Muscle of back (tissue), 11 donors: ENCODE data around the gene KCNA1. TPM values are rescaled to one million over a fixed set of nuclear protein-coding genes. Genes with fewer than 3 reads are reported as not detected.

Source experiments
- DNase-seq, 3 donors: peaks; one replicate each; pipeline versions ENCODE4 v3.0.0 to v3.0.0-alpha.2; 2013
- polyA plus RNA-seq, 10 donors: library from polyadenylated mRNA; unstranded; fragments of 120-200 nt; gene quantifications; one replicate each; pipeline ENCODE4 v1.2.1, GENCODE V29; 2013; ENCODE audit not compliant: insufficient read length in 10 of 10

The KCNA1 gene
- polyA plus RNA-seq, 10 donors: 0.09 to 1.1 (median 0.47) TPM

DNA sequence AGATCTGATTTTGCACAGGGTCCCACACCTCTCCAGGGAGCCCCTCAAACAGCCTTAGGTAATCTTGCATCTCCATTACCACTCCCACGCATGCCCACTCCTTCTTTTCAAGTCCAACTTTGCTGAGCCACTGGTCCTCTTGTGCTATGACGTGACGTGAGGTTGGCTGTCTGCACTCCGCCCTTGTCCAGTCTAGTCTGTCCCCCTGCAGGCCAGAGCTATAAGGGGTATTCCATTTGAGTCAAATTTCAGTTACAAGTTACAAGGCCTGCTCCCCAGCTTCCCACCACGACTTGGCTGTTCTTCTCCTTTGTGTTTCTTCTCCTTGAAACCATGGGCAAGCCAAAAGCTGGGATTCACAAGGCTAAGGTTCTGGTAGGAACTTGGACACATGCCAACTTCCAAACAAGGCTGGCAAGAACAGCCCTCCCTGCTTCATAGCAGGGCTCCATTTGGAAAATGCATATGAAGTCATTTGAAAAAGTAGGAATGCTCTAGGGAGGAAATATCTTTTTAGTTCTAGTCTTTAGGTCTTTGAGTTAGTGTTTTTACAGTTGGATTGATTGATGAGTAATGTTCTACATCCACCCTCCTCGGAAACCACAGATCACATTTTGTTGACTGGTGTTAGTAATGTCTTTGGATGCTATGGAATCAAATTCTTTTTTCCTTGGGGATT lies 49.1 kb downstream of the KCNA1 start:
- DNase-seq: peak in 1 of 3 donors; percentile 59

GRCh38 chr12:4959381-4959780 lies 49.7 kb downstream of the KCNA1 start:
- no peak for DNase-seq

- no peak for DNase-seq
Observed at GRCh38 chr12:4960030-4960429, 50.3 kb downstream of the KCNA1 start.

DNA sequence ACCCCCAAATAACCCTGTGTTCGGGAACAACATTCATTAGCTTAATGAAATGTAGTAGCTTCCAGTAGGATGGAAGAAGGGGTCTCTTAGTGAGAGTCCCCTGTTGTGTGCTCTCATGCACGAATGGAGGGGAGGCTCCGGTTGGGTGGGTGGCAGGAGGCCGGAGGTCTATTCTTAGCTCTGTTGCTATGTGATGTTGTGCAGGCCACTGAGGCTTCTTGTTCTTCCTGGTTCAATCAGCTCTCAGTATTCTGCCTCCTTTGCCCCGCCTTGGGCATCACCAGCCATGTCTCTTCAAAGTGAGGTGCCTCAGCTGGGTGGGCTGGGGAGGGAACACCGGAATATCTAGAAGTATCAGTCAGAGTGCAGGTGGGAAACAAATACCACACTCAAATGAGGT lies 50.8 kb downstream of the KCNA1 start:
- DNase-seq: no peak

DNA sequence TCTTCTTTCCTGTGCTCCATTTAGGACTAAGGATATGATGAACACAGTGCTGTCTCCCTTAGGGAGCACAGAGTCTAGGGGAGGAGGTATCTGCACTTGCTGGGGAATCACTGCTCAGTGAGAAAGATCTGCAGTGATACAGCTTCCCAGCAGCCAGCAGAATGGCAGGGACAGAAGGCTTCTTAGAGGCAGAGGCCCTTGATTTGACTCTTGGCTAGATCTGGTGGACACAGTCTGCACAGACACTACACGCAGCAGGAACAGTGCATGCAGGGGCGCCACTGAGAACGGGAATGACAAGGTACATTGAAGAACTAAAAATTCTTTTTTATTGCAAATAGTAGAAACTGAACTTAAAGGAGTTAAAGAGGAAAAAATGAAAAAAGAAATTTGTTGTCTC lies 51.6 kb downstream of the KCNA1 start:
- no peak for DNase-seq

DNA sequence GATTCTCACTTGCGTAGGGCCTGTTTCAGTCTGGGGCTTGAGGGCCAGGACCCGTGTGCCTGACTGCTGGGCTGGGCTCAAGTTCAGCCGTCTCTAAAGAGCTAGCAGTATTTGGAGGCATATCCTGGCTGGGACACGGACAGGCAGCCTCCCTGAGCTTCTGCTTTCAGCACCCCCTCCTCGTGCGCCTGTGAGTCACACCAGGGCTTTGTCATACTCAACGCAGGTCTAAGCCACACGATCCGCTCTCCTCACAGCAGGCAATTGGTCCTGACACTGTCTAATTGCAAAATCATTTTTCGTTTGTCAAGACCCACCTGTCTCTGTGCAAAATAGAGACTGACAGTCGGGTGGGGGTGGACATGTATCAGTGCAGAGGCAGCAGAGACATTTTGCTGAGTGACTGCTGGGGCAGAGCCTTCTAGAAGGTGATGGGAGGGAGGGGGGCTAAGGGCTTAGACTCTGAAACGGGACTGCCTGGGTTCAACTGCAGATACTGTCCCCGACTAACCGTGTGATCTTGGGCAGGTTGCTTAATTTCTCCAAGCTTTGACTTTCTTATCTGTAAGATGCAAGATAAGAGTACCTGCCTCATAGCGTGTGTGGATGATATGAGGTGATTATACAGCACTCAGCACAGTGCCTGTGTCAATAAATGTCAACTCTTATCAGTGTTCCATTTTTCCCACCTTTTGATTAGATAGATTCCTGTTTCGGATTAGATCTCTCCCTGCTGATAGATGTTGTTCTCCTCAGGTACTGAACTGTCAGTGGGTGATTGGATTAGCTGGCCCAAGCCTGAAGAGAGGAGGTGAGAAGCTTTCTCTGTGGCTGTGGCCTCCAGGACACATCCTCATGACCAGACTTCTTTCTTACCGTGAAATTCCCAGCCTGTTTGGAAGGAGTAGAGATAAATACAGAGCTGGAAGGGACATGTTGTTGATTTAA lies 53.1 kb downstream of the KCNA1 start:
- peak in 1 of 3 donors; percentile 11 for DNase-seq

Other genes with a start within 250 kb of the KCNA1 start
- 1 to 10 TPM; 4.1 to 5.8 (median 5.0) TPM for gene GALNT8, start 189.5 kb upstream of the KCNA1 start, polyA plus RNA-seq
- gene KCNA5, start 134.0 kb downstream of the KCNA1 start, polyA plus RNA-seq: 1 to 10 TPM; 2.3 to 3.6 (median 3.0) TPM